ENCODE measurements around the gene ITSN2. TPM values are rescaled to one million over a fixed set of nuclear protein-coding genes. Genes with fewer than 3 reads are reported as not detected.

ITSN2 gene
- total and polyA plus RNA-seq, 2 of the 8 experiments (the other 6 are each of a cell fraction or from before 2014, with no cell fraction given) = 9.3 to 17.0 TPM

DNA sequence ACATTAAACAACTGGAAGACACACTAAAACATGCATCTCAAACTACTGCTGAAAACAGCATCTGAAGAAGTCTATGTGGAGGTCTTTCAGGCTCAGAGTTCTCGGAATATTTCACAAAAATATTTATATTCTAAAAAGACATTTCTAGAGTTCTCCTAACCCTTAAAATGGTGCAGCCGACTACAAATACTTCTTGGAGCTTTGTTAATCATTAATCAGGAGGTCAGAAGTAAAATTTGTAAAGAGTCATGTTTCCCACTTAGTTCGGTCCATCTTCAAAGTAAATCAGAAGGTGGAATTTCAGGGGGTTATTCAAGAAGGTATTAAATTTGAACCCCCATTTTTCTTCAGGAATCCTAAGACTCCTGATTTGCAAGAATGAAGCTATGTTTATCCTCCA, 112.7 kb downstream of the ITSN2 start:
- no peak overlapping the region for H2BK20ac ChIP-seq (ENCODE audit: low read length)
- no peak overlapping the region for H4K8ac ChIP-seq (ENCODE audit: extremely low read depth, insufficient read depth, low read length)
- no peak overlapping the region for H3K4me3 ChIP-seq (ENCODE audit: extremely low read depth in 1 of 4, insufficient read depth in 2 of 4, low read depth in 3 of 4, low read length in 4 of 4)
- H3K4me1 ChIP-seq (replicated peaks in 1 of 4; ENCODE audit: control insufficient read depth in 3 of 4, insufficient read depth in 4 of 4, low read length in 3 of 4) = no peaks in the 10 kb centered on the region
- ChIA-PET CTCF (ENCODE audit: partially characterized antibody) (interaction anchor here (0.8 to 1.0 kb wide), 2 partner anchors 22 to 124 kb away, joined by 3 to 4 read pairs; no protein-coding TSS in a partner anchor), POLR2A (ENCODE audit: partially characterized antibody) (no interaction called here)
- H3K18ac ChIP-seq (ENCODE audit: extremely low read depth, low read length) = no peak overlapping the region
- no peak overlapping the region for H3K27ac ChIP-seq (ENCODE audit: low read depth, low read length)
- H3K4ac ChIP-seq (replicated peaks; ENCODE audit: insufficient read length, low read depth, low read length) = no peak overlapping the region
- H3K27me3 ChIP-seq (replicated peaks in 1 of 4; ENCODE audit: control insufficient read depth in 3 of 4, extremely low read depth in 1 of 4, insufficient read depth in 3 of 4, low read length in 3 of 4) = peaks cover 0 to 1% (median 0%) of the 10 kb centered on the region in 4 experiments; a peak in 1 of 7 replicates
- H3K9ac ChIP-seq (replicated peaks in 1 of 4; ENCODE audit: extremely low read depth in 1 of 4, low read depth in 3 of 4, low read length in 3 of 4) = no peak overlapping the region
- no peak overlapping the region for H3K23ac ChIP-seq (ENCODE audit: insufficient read length)
- no peak overlapping the region for H4K91ac ChIP-seq (replicated peaks; ENCODE audit: insufficient read length, low read length)
- H2BK15ac ChIP-seq (ENCODE audit: low read length) = no peak overlapping the region
- WGBS, 2 experiments (ENCODE audit: extremely low coverage in 1 of 2, insufficient coverage in 1 of 2, insufficient read length in 1 of 2, insufficient replicate concordance in 2 of 2, low coverage in 1 of 2, low lambda C conversion rate in 2 of 2, missing lambda C conversion rate in 1 of 2) = 87% methylated on average over 3 of the region's 3 CpGs; no CpG with 5 or more reads in 1 of the 2 experiments
- H3K79me2 ChIP-seq (ENCODE audit: control insufficient read depth in 1 of 2, insufficient read depth in 2 of 2, low read length in 2 of 2) = no peaks in the 10 kb centered on the region
- no peak overlapping the region for H4K5ac ChIP-seq (ENCODE audit: insufficient read length, low read depth, low read length)
- DNase-seq (ENCODE audit: low read depth in 1 of 2, low spot score in 2 of 2) (no peak), FAIRE-seq (no peak)
- H3K23me2 ChIP-seq (ENCODE audit: low read depth, low read length) = no peaks in the 10 kb centered on the region
- H3K9me3 ChIP-seq (ENCODE audit: insufficient read depth in 2 of 2, low read depth in 1 of 2, low read length in 1 of 2) = no peaks in the 10 kb centered on the region
- H2BK5ac ChIP-seq (ENCODE audit: low read depth, low read length) = no peak overlapping the region
- no peak overlapping the region for H3K56ac ChIP-seq (replicated peaks; ENCODE audit: insufficient read length, low read depth, low read length)
- no peak overlapping the region for H3K14ac ChIP-seq (ENCODE audit: insufficient read length)
- no peak overlapping the region for H2BK120ac ChIP-seq (replicated peaks; ENCODE audit: low read depth, low read length)
- TF ChIP-seq NRF1 (IDR thresholded peaks at IDR 0.05; ENCODE audit: low read depth, low read length) = no peak
- TF ChIP-seq RNF2 (IDR thresholded peaks at IDR 0.05; ENCODE audit: borderline replicate concordance, low read depth, low read length, missing control alignments, poor library complexity, severe bottlenecking) = no peak
- no peak overlapping the region for H2AFZ ChIP-seq (ENCODE audit: low read length)
- no peak overlapping the region for H2BK12ac ChIP-seq (ENCODE audit: low read depth, low read length)
- H3K79me1 ChIP-seq (ENCODE audit: low read depth, low read length) = no peaks in the 10 kb centered on the region
- H2AK5ac ChIP-seq (ENCODE audit: low read depth, low read length) = no peak overlapping the region
- H3K4me2 ChIP-seq (ENCODE audit: insufficient read depth in 1 of 2, low read depth in 2 of 2, low read length in 2 of 2) = no peak overlapping the region
- peaks cover 0 to 3% (median 0%) of the 10 kb centered on the region in 4 experiments; a peak in 2 of 8 replicates for H3K36me3 ChIP-seq (ENCODE audit: control insufficient read depth in 2 of 4, insufficient read depth in 4 of 4, low read length in 3 of 4)
- no peaks in the 10 kb centered on the region for H4K20me1 ChIP-seq (replicated peaks in 1 of 2; ENCODE audit: control insufficient read depth in 1 of 2, insufficient read depth in 2 of 2, low read length in 2 of 2)

Data from H1 (cell line).